ENCODE data around the gene IL10RB.

- TF ChIP-seq CTCF (IDR thresholded peaks at IDR 0.05; ENCODE audit: poor library complexity) (no peak), EZH2 (IDR thresholded peaks at IDR 0.05; ENCODE audit: borderline replicate concordance) (no peak), EZH2phosphoT487 (IDR thresholded peaks at IDR 0.05; ENCODE audit: low read depth, severe bottlenecking, unreplicated experiment) (no peak)
These were observed 68.7 kb downstream of the IL10RB start for GRCh38 chr21:33334824-33335223.

All from hepatocyte (in vitro differentiated cells).